HG03064 (cell line): Measurements from ENCODE around the gene RALBP1.
"Not testable (repeated sequence)": the region's sequence is repeated elsewhere in the genome, so short reads cannot be mapped to it uniquely, and the experiment has no call there.

Experiments
- ATAC-seq: cut with Tn5 transposase; IDR thresholded peaks from one replicate; pipeline ENCODE4 v1.9.1; 2021; ENCODE audit warnings: low read depth; ENCODE audit not compliant: unreplicated experiment

Gene RALBP1

DNA sequence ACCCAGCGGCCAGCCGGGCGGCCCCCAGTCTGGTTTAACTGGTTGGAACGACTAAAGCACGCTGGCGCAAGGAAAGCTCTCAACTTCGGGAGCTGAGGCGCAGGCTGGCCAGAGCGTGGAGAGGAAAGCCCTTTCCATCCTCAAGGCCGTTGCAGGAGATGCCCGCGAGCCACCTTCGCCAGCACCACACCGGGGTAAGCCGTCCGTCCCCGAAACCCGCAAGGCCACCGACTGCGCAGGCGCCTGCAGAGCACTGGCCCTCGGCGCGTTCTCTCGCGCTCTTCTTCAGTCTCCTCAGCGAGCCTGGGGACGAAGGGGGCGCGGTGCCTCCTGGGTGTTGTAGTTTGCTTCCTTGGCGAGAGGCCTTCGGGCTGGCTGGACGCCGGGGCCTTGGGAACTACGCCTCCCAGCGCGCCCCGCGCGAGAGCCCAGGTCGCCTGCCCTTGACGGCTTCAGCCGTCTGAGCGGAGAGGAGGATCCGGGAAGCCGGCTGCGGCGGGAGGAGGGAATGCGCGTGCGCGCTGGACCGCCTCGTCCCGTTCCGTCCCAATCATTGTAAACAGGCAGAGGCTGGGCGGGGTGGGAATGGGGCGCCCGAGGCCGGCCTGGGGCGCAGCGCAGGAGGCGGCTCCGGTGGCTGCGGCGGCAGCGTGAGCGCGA, at the start of gene RALBP1:
Gene RALBP1 (plus strand): TSS at position 531 of the 660 bp plus-strand sequence. CDS start 37,533 bp downstream, outside the sequence.
- peak; percentile 85 for ATAC-seq

DNA sequence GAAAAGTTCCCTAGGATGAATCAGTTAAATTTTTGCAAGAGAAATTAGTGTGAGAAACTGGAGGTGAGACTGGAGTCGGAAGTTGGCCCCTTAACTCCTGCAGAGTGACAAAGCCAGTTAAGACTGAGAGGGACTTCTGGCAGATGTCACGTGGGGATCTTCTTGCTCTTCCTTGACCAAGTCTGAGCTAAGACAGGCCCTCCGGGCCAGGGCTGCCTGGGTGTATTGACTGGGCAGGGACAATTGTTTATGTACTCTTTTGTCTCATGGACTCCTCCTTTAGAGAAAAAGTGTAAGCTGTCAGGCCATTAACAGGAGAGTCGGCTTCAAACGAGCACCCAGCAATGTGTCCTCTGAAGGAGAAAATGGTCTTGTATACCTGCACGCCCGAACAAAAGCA, 48.6 kb upstream of the RALBP1 start:
- ATAC-seq, result no peak

GRCh38 chr18:9428301-9428706, 47.0 kb upstream of the RALBP1 start:
- ATAC-seq, result no peak

GRCh38 chr18:9428862-9429661, 46.3 kb upstream of the RALBP1 start:
- no peak for ATAC-seq

DNA sequence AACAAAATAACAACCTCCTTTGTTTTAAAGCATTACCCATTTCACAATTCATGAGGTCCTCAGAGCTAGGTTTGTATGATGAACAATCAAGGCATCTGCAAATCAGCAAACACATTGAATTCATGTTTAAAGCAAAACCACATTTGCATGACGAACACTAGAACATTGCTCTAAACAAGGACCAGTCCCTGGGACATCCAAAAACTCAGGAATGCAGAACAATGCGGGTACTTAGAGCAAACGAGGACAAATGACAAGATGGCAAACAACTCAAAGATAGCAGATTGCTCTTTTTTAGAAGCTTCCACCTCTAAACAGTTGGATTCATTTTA, 45.7 kb upstream of the RALBP1 start:
- ATAC-seq, result no peak

DNA sequence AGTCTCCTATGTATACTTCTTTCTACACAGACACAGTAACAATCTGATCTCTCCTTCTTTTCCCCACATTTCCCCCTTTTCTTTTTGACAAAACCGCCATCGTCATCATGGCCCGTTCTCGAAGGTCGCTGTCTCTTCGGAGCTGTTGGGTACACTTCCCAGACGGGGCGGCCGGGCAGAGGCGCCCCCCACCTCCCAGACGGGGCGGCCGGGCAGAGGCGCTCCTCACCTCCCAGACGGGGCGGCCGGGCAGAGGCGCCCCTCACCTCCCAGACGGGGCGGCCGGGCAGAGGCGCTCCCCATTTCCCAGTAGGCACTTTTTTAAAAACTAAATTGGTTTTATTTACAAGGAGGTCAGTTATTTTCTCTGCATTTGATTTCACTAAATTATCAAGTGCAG, 45.0 kb upstream of the RALBP1 start:
- not testable (repeated sequence) for ATAC-seq

- no peak for ATAC-seq
Measured at GRCh38 chr18:9431296-9431695, 44.0 kb upstream of the RALBP1 start.

- ATAC-seq, result not testable (repeated sequence)
Measured at GRCh38 chr18:9433122-9433521, 42.2 kb upstream of the RALBP1 start.

DNA sequence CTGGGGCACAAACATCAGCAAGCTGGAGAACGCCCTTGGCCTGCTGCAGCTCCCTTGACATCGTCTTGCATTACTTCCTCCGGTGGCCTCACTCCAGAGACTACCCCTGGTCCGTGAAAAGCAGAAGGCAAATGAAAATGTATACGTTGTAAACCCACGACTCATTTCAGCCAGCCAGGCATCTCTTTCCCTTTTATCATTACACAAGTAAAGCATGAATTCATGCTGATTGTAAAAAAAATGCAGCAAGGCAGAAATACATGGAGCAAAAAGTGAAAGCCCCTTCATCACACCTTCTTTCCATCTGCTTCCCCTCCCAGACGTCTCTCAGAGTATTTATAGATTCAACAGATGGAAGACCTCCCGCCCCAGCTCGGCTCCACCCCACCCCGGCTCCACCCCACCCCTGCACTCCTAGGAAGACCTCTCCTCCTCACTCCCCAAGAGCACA, 41.6 kb upstream of the RALBP1 start:
- no peak for ATAC-seq

- ATAC-seq, result no peak
Measured at GRCh38 chr18:9434122-9434701, 41.1 kb upstream of the RALBP1 start.

- no peak for ATAC-seq
Measured at GRCh38 chr18:9435041-9435440, 40.3 kb upstream of the RALBP1 start.

GRCh38 chr18:9436206-9436929, 38.9 kb upstream of the RALBP1 start:
- ATAC-seq, result no peak

DNA sequence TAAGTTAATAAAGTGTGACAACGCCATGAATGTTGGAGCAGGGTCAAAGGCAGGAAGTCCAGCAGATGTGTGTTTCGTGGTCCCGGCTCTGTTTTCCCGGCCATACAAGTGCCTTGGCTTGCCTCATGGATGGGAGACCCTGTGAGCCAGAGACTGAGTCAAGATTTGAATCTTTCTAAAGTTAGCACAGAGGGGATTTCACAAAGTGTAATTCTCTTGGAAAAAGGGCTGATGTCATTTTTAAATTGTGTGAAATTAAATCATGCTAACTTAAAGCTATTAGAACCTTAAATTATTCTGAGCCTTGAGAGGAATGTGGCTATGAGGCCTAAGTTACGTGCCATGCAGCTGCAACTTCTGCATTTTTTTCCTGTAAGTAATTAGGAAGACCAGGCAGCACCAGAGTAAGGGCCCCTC, 38.3 kb upstream of the RALBP1 start:
- no peak for ATAC-seq

DNA sequence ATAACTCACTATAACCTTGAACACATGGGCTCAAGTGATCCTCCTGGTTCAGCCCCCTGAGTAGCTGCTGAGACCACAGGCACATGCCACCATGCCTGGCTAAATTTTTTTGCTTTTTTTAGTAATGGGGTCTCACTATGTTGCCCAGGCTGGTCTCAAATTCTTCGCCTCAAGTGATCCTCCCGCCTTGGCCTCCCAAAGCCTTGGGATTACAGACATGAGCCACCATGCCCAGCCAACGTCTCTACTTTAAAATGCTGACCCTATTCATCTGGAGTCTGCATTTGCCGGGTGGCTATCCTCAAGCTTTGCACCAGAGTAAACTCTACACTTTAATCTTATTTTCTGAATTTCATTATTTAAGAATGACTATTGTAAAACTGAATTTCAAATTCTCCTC, 37.6 kb upstream of the RALBP1 start:
- no peak for ATAC-seq

DNA sequence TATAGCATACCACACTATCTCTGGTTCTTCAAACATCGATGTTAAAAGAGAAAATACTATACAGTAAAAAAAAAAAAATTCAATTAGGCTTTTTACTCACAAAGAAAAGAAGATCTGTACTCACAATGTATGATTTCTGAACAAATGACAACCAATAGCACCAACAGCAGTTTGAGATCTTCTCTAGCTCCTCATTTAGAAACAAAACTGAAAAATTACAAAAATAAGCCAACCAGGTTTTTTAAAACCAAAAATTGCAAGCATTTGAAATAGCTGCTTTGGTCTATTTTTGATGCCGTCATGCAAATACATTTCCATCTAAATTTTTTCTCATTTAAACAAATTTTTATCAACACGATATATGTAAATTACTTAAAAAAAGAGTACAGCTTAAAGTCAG, 34.3 kb upstream of the RALBP1 start:
- ATAC-seq, result no peak

- no peak for ATAC-seq
Measured at GRCh38 chr18:9444549-9444948, 30.8 kb upstream of the RALBP1 start.

GRCh38 chr18:9446839-9447238, 28.5 kb upstream of the RALBP1 start:
- no peak for ATAC-seq

DNA sequence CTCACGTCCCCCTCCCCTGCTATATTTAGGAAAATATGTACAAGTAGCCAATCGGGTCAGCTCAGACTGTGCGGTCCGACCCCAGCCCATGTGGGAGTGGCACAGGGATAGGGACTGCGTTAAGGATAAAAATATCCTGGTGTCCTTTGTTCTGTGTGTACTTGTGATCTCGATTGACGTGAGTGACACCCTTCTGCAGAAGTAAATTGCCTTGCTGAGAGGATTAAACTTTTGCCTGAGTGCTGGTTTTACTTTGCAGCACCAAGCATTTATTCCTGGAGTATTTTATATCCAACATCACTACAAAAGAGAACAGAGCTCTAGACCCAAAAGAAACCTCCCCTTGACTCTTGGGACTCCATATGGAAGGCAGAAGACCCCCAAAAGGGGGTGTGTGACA, 28.0 kb upstream of the RALBP1 start:
- ATAC-seq, result no peak

DNA sequence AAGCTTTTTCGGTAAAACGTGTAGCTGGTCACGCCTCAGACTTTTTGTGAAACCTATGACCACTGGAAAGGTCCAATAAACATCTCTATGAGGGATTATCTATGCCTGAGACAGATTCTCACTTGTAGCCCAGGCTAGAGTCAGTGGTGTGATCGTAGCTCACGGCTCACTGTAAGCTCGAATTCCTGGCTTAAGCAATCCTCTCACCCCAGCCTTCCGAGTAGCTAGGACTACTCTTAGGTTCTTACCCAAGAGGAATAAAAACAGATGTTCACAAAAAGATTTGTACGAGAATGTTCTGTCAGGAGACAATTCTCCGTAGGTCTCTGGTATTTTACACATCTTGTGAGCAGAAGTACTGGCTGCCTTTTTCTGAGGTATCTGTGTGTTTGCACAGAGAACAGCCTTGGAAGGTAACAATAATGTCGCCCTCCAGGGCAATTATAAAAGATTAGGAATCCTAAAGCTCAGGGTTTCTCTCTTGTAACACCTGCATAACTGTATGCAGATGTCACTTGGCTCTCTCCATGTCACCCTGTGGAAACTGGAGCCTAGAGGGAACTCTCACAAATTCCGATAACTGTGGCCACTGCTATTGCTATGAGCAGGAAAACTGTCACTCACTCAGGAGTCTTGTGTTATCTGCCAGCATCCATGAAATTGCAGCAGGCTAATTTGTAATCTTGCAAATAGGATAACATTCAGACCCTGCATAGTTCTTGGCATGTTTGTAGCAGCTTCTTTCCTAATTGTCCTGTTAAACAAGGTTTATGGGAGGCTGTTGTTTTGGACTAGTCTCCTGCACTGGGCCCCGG, 25.5 kb upstream of the RALBP1 start:
- ATAC-seq, result no peak

GRCh38 chr18:9450920-9451319, 24.4 kb upstream of the RALBP1 start:
- ATAC-seq, result not testable (repeated sequence)
